Amniotic epithelial cell (primary cell): ENCODE results near the gene OXER1.
A peak's percentile ranks its signal among the peaks of the same experiment; 100 is the strongest.

Source experiments
- DNase-seq: peaks from one replicate; pipeline ENCODE4 v3.0.0-alpha.2; 2010; ENCODE audit warnings: low read depth

Gene OXER1

GRCh38 chr2:42793334-42794270 lies 29.7 kb upstream of the OXER1 start:
- DNase-seq, result no peak

GRCh38 chr2:42792583-42793333 lies 28.8 kb upstream of the OXER1 start, which contains the start of gene HAAO:
Gene HAAO, minus strand, starts transcription at chr2:42792583. Its CDS starts 47 bp downstream, at chr2:42792536.
- DNase-seq, result no peak

- no peak for DNase-seq
Measured at GRCh38 chr2:42792087-42792582, 28.2 kb upstream of the OXER1 start.

GRCh38 chr2:42791606-42792005 lies 27.7 kb upstream of the OXER1 start:
- no peak for DNase-seq

GRCh38 chr2:42789751-42790150 lies 25.8 kb upstream of the OXER1 start:
- DNase-seq, result no peak

- DNase-seq, result no peak
Measured at GRCh38 chr2:42788882-42789281, 24.9 kb upstream of the OXER1 start.

GRCh38 chr2:42788478-42788793 lies 24.5 kb upstream of the OXER1 start:
- no peak for DNase-seq

- DNase-seq, result no peak
Measured at GRCh38 chr2:42787788-42788477, 24.0 kb upstream of the OXER1 start.

GRCh38 chr2:42787424-42787787 lies 23.5 kb upstream of the OXER1 start:
- no peak for DNase-seq

GRCh38 chr2:42786561-42787345 lies 22.8 kb upstream of the OXER1 start:
- no peak for DNase-seq

GRCh38 chr2:42784204-42784880 lies 20.4 kb upstream of the OXER1 start:
- DNase-seq, result no peak

- DNase-seq, result no peak
Measured at GRCh38 chr2:42783511-42783910, 19.6 kb upstream of the OXER1 start.

- DNase-seq, result no peak
Measured at GRCh38 chr2:42781181-42781580, 17.2 kb upstream of the OXER1 start.

GRCh38 chr2:42777883-42778805 lies 14.2 kb upstream of the OXER1 start:
- peak; percentile 12 for DNase-seq

- no peak for DNase-seq
Measured at GRCh38 chr2:42775810-42776209, 11.9 kb upstream of the OXER1 start.

- DNase-seq, result no peak
Measured at GRCh38 chr2:42775186-42775585, 11.3 kb upstream of the OXER1 start.

- no peak for DNase-seq
Measured at GRCh38 chr2:42771546-42772153, 7.7 kb upstream of the OXER1 start.

GRCh38 chr2:42770288-42771131 lies 6.6 kb upstream of the OXER1 start:
- peak; percentile 52 for DNase-seq
